T-helper 1 cell treated with Interleukin-12 subunit alpha and Interleukin-12 subunit beta and Interleukin-4 antibody, amounts not matched to agents 30 μg/mL and 1 μg/mL, for 36 hours (primary cell): ENCODE data around the gene GFPT2.
"Not testable (repeated sequence)": the region's sequence is repeated elsewhere in the genome, so short reads cannot be mapped to it uniquely, and the experiment has no call there.

Experiments
- H3K27ac Mint-ChIP-seq: one replicate; pipeline ENCODE4 v1.8.0; 2021; ENCODE audit warnings: mild to moderate bottlenecking, mixed read lengths
- H3K27me3 Mint-ChIP-seq: one replicate; pipeline ENCODE4 v1.8.0; 2021; ENCODE audit warnings: low read depth, mixed read lengths
- H3K36me3 Mint-ChIP-seq: one replicate; pipeline ENCODE4 v1.8.0; 2021; ENCODE audit warnings: low read depth, mixed read lengths
- H3K4me1 Mint-ChIP-seq: one replicate; pipeline ENCODE4 v1.8.0; 2021; ENCODE audit warnings: low read depth, mixed read lengths
- H3K4me3 Mint-ChIP-seq: one replicate; pipeline ENCODE4 v1.8.0; 2021; ENCODE audit warnings: mild to moderate bottlenecking, moderate library complexity, mixed read lengths
- H3K9me3 Mint-ChIP-seq: one replicate; pipeline ENCODE4 v1.8.0; 2021; ENCODE audit warnings: mixed read lengths

GFPT2 gene

DNA sequence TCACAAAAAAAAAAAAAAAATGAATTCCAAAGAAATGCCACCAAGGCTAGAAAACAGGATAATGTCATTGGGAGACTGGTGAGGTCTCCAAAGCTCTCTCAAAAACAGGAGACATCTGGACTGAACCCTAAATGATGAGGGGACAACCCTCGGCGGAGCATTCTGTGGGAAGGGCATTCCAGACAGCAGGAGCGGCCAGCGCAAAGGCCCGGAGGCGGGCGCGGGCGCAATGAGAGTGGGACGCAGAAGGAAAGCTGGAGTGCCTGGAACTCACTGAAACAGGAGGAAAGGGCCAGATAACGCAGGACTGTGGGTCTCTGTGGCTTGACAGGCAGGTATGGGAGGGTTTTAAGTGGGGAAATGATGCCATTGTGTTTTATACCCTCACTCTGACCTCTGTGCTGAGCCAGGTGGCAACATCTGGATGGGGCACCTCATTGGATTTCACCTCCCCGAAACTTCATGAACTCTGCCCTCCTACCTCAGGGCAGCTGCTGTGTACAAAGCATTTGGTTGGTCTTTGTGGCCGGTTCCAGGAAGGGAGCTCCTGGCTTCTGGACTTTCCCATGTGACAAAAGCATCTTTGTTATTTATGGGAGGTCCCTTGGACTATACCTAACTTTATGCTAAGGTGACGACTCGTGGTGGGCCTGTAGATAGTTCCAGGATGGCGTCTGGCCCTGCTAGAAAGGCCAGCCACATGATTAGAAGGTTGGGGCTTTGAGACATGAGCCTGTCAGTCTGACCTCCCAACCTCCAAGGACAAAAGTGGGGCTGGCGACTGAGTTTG lies 49.7 kb downstream of the GFPT2 start:
- H3K27me3 Mint-ChIP-seq = no peaks in the 10 kb centered on the region
- H3K9me3 Mint-ChIP-seq = no peaks in the 10 kb centered on the region
- no peak overlapping the region for H3K27ac Mint-ChIP-seq
- no peaks in the 10 kb centered on the region for H3K36me3 Mint-ChIP-seq
- H3K4me1 Mint-ChIP-seq = no peaks in the 10 kb centered on the region
- H3K4me3 Mint-ChIP-seq = no peak overlapping the region

GRCh38 chr5:180302256-180302655 lies 50.9 kb downstream of the GFPT2 start:
- H3K27me3 Mint-ChIP-seq = no peaks in the 10 kb centered on the region
- no peak overlapping the region for H3K27ac Mint-ChIP-seq
- H3K4me1 Mint-ChIP-seq = peaks cover 3% of the 10 kb centered on the region
- H3K36me3 Mint-ChIP-seq = no peaks in the 10 kb centered on the region
- H3K9me3 Mint-ChIP-seq = no peaks in the 10 kb centered on the region
- no peak overlapping the region for H3K4me3 Mint-ChIP-seq

DNA sequence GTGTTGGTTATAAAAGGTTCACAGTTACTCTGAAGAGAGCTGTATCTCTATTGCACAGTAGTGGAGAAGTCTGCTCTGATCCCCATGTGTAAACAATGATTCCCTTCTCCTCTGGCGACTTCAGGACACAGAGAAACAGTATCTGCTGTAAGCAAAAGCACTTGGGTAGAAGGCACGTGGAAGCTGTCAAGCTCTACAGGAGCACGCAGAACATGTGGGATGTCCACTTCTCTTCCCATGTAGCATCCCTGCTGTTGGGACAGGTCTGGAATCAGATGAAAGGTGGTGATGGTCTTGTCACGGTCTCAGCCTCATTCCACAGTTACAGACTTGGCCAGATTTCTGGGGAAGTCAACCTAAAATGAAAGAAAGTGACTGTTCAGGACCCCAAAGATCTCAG lies 51.9 kb downstream of the GFPT2 start:
- no peak overlapping the region for H3K4me3 Mint-ChIP-seq
- no peaks in the 10 kb centered on the region for H3K9me3 Mint-ChIP-seq
- H3K36me3 Mint-ChIP-seq = no peaks in the 10 kb centered on the region
- no peak overlapping the region for H3K27ac Mint-ChIP-seq
- no peaks in the 10 kb centered on the region for H3K27me3 Mint-ChIP-seq
- H3K4me1 Mint-ChIP-seq = peaks cover 3% of the 10 kb centered on the region

- H3K4me3 Mint-ChIP-seq = no peak overlapping the region
- H3K9me3 Mint-ChIP-seq = no peaks in the 10 kb centered on the region
- H3K4me1 Mint-ChIP-seq = peaks cover 3% of the 10 kb centered on the region
- no peak overlapping the region for H3K27ac Mint-ChIP-seq
- H3K27me3 Mint-ChIP-seq = no peaks in the 10 kb centered on the region
- H3K36me3 Mint-ChIP-seq = no peaks in the 10 kb centered on the region
Measured at GRCh38 chr5:180299526-180299925, 53.6 kb downstream of the GFPT2 start.

DNA sequence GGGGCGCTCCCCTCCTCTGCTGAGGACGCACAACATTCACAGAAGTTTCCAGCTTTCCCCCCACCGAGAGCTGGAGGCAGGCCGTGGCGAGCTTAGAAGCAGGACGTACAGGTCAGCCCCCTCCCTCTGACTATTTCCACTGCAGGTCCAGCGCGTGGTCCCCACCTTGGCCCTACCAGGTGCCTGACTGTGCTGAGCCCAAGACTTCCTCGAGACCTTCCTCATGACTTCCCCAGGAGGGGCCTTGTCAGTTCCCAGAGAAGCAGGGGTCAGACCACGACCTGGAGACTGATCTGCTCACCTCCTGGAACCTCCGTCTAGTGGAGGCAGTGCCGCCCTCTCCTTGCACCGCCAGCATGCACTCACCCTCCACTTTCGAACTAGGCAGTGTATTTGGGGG lies 54.1 kb downstream of the GFPT2 start:
- not testable (repeated sequence) for H3K4me1 Mint-ChIP-seq, H3K27ac Mint-ChIP-seq, H3K27me3 Mint-ChIP-seq, H3K36me3 Mint-ChIP-seq, H3K9me3 Mint-ChIP-seq, H3K4me3 Mint-ChIP-seq

- Mint-ChIP-seq H3K27me3 (no peaks in the 10 kb centered on the region), H3K4me1 (peaks cover 15% of the 10 kb centered on the region), H3K27ac (no peak overlapping the region), H3K4me3 (no peak overlapping the region), H3K9me3 (no peaks in the 10 kb centered on the region), H3K36me3 (peaks cover 3% of the 10 kb centered on the region)
Measured at GRCh38 chr5:180297587-180298282, 55.4 kb downstream of the GFPT2 start.

DNA sequence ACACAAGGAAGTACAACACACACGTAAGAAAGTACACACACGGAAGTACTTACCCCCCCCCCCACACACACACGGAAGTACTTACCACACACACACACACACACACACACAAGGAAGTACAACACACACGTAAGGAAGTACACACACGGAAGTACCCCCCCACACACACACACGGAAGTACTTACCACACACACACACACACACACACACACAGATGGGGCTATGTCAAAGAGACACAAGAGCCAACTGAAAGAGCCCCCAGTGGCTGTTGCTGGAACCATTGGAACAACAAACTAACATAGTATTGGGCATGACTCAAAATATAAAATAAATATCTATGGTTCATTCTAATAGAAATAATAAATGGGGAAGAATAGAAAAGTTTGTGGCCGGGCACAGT lies 56.4 kb downstream of the GFPT2 start:
- Mint-ChIP-seq H3K27ac (no peak overlapping the region), H3K9me3 (no peaks in the 10 kb centered on the region), H3K27me3 (no peaks in the 10 kb centered on the region), H3K4me1 (peaks cover 17% of the 10 kb centered on the region), H3K4me3 (no peak overlapping the region), H3K36me3 (peaks cover 3% of the 10 kb centered on the region)

DNA sequence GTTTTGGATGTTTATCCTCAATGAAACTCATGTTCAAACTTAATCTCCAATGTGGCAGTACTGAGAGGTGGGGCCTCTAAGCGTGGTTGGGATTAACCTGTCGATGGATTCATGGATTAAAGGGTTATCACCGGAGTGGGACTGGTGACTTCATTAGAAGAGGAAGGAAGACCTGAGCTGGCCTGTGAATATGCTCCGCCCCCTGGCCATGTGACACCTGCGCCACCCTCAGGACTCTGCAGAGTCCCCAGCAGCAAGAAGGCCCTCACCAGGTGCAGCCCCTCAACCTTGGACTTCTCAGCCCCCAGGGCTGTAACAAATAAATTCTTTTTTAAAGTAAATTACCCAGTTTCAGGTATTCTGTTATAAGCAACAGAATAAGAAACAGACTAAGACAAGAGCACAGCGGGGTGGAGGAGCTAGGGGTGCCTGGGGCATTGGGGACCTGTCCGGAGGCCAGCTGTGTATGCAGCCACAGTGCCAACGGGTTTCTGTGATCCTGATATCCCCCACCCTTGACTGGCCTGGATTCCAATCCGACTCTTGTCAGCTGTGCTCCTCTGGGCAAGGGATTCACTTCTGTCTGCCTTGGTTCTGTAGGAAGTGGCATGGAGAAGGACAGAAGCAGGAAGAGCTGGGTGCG lies 58.1 kb downstream of the GFPT2 start:
- Mint-ChIP-seq H3K27ac (no peak overlapping the region), H3K36me3 (peaks cover 8% of the 10 kb centered on the region), H3K27me3 (no peaks in the 10 kb centered on the region), H3K4me1 (peaks cover 28% of the 10 kb centered on the region), H3K9me3 (no peaks in the 10 kb centered on the region), H3K4me3 (no peak overlapping the region)

GRCh38 chr5:180294411-180294810 lies 58.7 kb downstream of the GFPT2 start:
- Mint-ChIP-seq H3K9me3 (no peaks in the 10 kb centered on the region), H3K36me3 (peaks cover 8% of the 10 kb centered on the region), H3K27ac (no peak overlapping the region), H3K27me3 (no peaks in the 10 kb centered on the region), H3K4me1 (peaks cover 28% of the 10 kb centered on the region), H3K4me3 (no peak overlapping the region)

DNA sequence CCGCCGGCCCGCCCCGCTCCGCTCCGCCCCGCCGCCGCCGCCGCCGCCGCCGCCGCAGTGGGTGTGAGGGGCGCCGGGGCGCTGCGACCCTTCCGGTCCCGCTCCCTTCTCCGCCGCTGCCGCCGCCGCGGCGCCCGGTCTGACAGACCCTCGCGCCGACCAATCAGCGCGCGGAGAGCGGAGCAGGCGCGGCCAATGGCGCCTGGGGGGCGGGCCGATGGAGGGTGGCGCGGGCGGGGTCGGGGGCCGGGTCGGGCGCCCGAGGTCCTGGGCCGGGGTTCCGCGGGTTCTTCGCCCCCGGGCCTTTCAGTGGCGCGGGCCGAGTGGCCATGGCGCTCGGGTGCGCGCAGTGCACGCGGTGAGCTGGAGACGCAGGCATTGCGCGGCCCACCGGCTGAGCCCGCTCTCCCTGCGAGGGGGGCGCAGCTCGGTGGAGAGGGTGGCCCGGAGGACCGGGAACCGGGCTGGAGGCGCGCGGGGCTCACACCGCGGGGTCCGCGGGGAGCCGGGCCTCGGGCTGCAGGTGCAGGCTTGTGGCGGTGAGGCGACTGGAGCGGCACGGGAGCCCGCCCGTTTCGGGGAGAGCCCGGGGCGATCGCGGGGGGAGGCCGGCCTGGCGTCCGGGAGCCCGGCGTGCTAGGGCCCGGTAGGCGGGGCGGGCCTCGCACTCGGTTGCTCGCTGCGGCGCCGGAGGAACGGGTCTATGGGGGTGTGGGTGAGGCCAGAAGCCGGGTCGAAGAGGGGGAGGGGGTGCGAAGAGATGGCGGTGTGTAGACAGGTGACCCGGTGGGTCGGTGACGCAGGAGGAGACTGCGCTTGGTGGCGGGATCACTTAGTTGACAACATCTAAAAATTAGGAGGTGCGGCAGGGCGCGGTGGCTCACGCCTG lies 60.9 kb downstream of the GFPT2 start, which contains the start of gene MAPK9:
TSS of gene MAPK9 (minus strand) at position 141 of the 889 bp plus-strand sequence. CDS start 11,522 bp downstream, outside the sequence.
- Mint-ChIP-seq H3K4me1 (peaks cover 27% of the 10 kb centered on the region), H3K4me3 (peak within 1 kb of the TSS; percentile 92), H3K27me3 (no peaks in the 10 kb centered on the region), H3K36me3 (peaks cover 16% of the 10 kb centered on the region), H3K9me3 (no peaks in the 10 kb centered on the region), H3K27ac (peak within 1 kb of the TSS; percentile 96)

DNA sequence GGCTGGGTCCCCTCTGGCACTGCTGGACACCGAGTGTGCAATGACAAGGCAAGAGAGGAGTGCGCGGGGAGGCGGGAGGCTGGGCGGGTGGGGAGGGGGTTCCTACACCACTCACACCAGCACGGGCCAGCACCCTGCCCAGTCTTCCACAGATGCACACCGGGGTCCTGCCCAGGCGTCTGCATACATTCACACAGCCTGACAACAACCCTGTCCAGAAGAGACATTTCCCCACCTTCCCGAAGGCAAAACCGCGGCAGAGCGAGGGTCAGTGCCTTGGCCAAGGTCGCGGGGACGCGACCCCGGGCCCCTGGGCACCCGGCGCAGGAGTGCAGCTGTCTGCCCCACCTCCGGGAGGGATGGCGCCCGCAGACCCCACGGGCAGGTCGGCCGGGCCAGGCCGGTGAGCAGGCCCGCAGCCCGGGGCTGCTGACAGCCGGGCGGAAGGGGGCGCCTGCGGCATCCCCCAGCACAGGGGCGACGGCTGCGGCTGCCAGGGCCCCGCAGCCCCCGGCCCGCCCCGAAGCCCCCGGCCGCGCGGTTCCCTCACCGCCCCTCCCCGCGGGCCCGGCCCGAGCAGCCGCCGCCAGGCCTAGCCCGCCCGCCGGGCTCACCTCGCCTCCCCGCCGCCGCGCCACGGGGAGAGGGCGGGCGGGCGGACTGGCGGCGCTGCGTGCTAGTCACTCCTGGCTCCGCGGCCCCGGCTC lies 61.7 kb downstream of the GFPT2 start:
- Mint-ChIP-seq H3K4me3 (peak overlapping the region; percentile 88), H3K27me3 (no peaks in the 10 kb centered on the region), H3K27ac (peak overlapping the region; percentile 69), H3K36me3 (peaks cover 22% of the 10 kb centered on the region), H3K4me1 (peaks cover 27% of the 10 kb centered on the region), H3K9me3 (no peaks in the 10 kb centered on the region)

- no peaks in the 10 kb centered on the region for H3K9me3 Mint-ChIP-seq
- peak overlapping the region; percentile 88 for H3K4me3 Mint-ChIP-seq
- H3K27ac Mint-ChIP-seq = peak overlapping the region; percentile 69
- H3K27me3 Mint-ChIP-seq = no peaks in the 10 kb centered on the region
- peaks cover 27% of the 10 kb centered on the region for H3K4me1 Mint-ChIP-seq
- H3K36me3 Mint-ChIP-seq = peaks cover 24% of the 10 kb centered on the region
Measured at GRCh38 chr5:180290568-180291233, 62.4 kb downstream of the GFPT2 start.

DNA sequence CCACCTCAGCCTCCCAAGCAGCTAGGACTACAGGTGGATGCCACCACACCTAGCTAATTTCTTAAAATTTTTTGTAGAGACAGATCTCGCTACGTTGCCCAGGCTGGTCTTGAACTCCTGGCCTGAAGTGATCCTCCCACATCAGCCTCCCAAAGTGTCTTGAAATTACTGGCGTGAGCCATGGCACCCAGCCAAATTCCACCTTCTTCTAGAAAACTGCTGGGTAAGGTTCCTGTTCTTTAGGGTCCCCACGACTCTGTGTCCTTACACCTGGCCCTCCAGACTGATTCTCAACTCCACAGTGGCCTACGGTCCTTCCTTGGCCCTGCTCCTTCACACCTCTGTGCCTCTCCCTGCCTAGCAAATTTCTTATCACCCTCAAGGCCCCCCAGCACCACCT lies 63.2 kb downstream of the GFPT2 start:
- peaks cover 27% of the 10 kb centered on the region for H3K4me1 Mint-ChIP-seq
- H3K27me3 Mint-ChIP-seq = no peaks in the 10 kb centered on the region
- no peak overlapping the region for H3K27ac Mint-ChIP-seq
- no peaks in the 10 kb centered on the region for H3K9me3 Mint-ChIP-seq
- H3K36me3 Mint-ChIP-seq = peaks cover 29% of the 10 kb centered on the region
- H3K4me3 Mint-ChIP-seq = peak overlapping the region; percentile 88
